ENCODE results near the gene RGS12.

Gene RGS12

DNA sequence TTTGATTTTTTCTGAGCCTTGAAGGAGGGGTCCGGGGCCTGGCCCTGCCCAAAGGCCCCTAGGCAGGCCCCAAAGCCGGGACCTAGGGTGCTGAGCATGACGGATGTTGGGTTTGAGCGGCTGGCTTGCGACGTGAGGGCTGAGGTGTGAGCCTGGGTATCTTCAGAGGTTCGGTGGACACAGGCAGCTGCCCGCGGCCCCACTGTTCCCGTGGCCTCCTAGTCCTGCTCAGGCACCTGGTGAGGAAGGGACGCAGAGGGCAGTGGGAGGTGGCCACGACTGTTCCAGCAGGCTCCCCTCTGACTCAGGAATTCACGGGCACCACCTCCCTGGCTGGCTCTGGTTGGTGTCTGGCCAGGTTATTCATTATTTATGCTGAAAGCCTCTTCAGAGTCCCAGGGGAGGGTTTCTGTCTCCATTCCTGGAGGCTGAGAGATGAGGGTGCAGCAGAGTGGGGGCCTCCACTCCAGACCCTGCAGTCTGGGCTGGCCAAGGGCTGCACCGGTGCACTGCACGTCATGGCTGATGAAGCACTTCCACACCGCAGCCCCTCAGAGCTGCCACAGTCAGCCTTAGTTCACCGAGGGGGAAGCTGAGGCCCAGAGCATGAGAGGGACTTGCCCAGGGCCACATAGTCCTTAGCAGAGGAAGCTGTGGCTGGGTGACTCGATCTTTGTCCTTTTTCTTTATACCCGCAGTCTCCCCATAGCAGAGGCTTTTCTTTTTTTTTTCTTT, 41.7 kb upstream of the RGS12 start:
- no peak overlapping the region for H3K4me3 ChIP-seq (ENCODE audit: low read depth, low read length)
- TF ChIP-seq, protein P1, sequence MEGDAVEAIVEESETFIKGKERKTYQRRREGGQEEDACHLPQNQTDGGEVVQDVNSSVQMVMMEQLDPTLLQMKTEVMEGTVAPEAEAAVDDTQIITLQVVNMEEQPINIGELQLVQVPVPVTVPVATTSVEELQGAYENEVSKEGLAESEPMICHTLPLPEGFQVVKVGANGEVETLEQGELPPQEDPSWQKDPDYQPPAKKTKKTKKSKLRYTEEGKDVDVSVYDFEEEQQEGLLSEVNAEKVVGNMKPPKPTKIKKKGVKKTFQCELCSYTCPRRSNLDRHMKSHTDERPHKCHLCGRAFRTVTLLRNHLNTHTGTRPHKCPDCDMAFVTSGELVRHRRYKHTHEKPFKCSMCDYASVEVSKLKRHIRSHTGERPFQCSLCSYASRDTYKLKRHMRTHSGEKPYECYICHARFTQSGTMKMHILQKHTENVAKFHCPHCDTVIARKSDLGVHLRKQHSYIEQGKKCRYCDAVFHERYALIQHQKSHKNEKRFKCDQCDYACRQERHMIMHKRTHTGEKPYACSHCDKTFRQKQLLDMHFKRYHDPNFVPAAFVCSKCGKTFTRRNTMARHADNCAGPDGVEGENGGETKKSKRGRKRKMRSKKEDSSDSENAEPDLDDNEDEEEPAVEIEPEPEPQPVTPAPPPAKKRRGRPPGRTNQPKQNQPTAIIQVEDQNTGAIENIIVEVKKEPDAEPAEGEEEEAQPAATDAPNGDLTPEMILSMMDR (IDR thresholded peaks at IDR 0.05; ENCODE audit: low read depth, low read length), result no peak

DNA sequence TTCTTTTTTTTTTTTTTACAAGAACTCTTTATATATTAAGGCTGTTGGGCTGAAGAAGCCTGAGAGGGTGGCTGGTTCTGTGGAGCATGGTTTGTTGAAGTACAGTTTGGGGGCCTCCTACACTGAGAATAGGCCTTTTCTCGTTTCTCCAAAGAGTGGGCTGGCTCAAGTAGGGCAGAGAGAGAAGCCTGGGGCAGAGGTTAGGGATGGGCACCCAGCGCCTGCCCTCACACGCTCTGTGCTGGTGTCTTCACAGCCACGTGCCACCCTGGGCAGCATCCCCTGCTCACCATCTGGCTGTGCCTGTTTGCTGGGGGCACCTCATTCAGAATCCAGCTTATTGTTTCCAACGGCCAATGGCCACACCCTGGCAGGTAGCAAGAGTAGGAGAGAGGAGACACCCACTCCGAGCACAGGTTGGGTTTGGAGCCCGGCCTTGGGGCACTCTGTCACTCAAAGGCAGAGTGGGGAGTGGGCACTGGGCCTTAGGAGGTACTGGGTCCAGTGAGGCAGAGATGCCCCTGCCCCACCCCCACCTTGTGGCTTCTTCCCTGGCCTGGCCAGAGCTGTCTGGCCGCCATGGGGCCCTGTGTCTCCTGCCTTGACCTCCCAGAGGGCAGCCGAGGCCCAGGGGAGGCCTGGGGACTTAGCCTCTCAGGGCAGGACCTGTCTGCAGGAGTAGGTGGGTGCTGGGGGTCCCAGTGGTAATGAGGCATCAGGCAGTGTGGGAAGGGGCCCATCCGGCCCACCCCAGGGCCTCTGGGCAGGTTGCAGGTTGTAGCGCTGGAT, 40.9 kb upstream of the RGS12 start:
- TF ChIP-seq, protein P1 (IDR thresholded peaks at IDR 0.05; ENCODE audit: low read depth, low read length), result no peak
- no peak overlapping the region for H3K4me3 ChIP-seq (ENCODE audit: low read depth, low read length)

DNA sequence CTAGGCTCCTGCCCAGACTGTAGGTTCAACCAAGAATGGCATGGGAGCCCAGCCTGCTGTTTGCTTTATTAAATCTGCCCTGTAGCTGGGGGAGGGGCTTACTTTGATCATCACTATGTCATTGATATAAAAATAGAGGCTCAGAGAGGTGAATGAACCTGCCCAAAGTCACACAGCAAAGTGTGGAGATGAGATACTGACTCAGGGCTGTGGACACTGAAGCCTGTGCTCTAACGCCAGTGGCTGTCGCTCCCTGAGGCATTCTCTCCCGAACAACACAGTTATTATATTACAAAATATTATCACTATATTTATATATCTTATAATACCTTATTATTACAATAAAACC, 40.4 kb upstream of the RGS12 start:
- H3K4me3 ChIP-seq (ENCODE audit: low read depth, low read length), result no peak overlapping the region
- TF ChIP-seq, protein P1 (IDR thresholded peaks at IDR 0.05; ENCODE audit: low read depth, low read length), result no peak

DNA sequence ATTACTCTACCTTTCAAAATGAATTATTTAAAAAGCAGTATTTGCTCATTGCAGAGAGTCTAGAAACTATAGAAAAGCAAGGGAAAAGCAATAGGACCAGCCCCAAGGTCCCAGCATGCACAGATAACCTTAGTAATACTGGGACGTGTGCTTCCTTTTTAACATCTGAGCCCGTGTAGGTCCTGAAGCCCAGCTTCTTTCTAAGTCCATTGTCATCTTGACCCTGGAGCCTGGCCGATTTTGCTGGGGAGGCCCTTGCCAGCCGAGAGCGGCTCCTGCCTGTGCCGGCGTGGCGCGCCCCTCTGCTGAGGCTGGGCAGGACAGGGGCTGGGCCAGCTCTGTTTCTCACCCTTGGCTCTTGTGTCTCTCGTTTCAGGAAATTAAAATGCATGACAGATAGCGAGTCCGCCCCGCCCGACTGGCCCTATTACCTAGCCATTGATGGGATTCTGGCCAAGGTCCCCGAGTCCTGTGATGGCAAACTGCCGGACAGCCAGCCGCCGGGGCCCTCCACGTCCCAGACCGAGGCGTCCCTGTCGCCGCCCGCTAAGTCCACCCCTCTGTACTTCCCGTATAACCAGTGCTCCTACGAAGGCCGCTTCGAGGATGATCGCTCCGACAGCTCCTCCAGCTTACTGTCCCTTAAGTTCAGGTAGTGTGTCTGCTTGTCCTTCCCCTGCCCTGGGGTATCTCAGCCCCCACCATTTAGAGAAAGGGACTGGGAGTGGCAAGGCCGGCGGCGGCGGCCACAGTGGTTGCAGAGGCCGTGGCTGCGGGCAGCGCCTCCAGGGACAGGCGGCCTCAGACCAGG, 39.8 kb upstream of the RGS12 start:
- H3K4me3 ChIP-seq (ENCODE audit: low read depth, low read length), result no peak overlapping the region
- TF ChIP-seq, protein P1 (IDR thresholded peaks at IDR 0.05; ENCODE audit: low read depth, low read length), result no peak

DNA sequence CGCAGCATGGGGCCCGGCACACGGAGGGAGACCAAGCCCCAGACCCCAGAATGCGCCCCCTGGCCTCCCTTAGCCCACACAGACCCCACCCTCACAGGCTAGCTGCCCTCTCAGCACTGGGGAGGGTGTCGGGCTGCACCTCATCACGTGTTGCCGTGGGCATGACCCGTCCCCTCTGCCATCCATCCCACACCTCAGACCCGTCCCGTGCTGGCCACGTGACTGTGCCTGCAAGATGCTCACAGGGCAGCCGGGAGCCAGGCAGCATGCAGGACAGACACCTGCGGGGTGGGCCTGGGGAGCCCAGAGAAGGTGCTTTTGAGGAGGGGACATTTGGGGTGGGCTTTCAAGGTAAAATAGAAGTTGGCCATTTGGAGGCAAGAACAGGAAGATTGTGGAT, 39.0 kb upstream of the RGS12 start:
- H3K4me3 ChIP-seq (ENCODE audit: low read depth, low read length), result no peak overlapping the region

DNA sequence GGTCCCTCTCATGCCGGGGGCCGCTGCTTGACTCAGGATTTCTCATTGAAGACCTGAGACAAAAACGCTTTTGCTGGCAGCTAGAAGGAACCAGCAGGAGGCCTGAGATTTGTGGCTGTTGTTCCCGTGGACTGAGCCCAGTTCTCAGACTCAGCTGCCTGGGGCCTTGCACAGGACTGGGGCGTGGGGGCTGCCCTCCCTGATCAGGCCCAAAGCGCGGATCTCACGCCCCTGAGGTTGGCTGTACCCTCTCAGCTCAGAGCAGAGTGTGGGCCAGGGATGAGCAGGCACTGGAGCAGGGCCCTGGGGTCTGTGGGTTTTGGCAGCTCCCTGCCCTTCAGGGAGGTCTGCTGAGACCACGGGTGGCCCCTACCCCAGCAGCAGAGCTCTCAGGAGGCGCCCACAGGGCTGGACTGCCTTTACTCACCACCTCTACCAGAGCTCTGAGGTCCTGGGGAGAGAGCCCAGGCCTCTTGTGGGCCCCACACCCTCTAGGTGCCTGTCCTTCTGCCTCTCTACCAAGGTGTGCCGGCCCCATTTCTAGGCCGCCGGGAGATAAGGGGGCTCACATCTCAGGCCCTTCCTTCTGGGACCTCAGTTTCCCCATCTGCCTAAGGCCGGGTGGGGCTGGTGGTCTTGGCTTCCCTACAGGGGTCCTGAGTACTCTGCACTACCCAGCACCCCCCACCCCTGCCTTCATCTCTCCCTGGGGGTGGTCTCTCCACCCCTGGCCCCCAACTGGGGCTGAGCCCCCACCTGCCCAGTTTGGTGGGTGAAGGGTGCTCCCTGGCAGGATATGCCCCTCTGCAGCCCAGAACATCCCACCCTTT, 38.3 kb upstream of the RGS12 start:
- TF ChIP-seq, protein P1 (IDR thresholded peaks at IDR 0.05; ENCODE audit: low read depth, low read length), result no peak
- no peak overlapping the region for H3K4me3 ChIP-seq (ENCODE audit: low read depth, low read length)

More for the DNA sequence above, 39.0 kb upstream of the RGS12 start:
- TF ChIP-seq, protein P1 (IDR thresholded peaks at IDR 0.05; ENCODE audit: low read depth, low read length), result no peak

Data from WI38 (cell line).